Coronary artery (tissue), 2 donors: ENCODE data around the gene ZMYM3.
"Not testable (repeated sequence)": the region's sequence is repeated elsewhere in the genome, so short reads cannot be mapped to it uniquely, and the experiment has no call there.

ENCODE experiments used
- DNase-seq: peaks from one replicate; pipeline ENCODE4 v3.0.0-alpha.2; 2017; ENCODE audit warnings: low spot score
- H3K27ac ChIP-seq, 2 donors: fragments of 200-600 bp; sonication (generic); one replicate each; pipeline ENCODE4 v1.5.1; 2016 to 2019
- H3K4me3 ChIP-seq: fragments of 200-600 bp; sonication (generic); 2 replicates; pipeline ENCODE4 v1.5.1; 2016; ENCODE audit warnings: mild to moderate bottlenecking, moderate library complexity
- TF ChIP-seq, protein P1 (sequence below): fragments of 200-600 bp; sonication (generic); IDR thresholded peaks from one replicate; pipeline ENCODE4 v1.5.1; 2019; ENCODE audit warnings: antibody characterized with exemption

Gene ZMYM3

GRCh38 chrX:71292669-71293365 lies 38.9 kb upstream of the ZMYM3 start:
- Histone ChIP-seq H3K4me3 (no peak overlapping the region), H3K27ac (no peak overlapping the region)
- DNase-seq, result no peak
- TF ChIP-seq, protein P1, sequence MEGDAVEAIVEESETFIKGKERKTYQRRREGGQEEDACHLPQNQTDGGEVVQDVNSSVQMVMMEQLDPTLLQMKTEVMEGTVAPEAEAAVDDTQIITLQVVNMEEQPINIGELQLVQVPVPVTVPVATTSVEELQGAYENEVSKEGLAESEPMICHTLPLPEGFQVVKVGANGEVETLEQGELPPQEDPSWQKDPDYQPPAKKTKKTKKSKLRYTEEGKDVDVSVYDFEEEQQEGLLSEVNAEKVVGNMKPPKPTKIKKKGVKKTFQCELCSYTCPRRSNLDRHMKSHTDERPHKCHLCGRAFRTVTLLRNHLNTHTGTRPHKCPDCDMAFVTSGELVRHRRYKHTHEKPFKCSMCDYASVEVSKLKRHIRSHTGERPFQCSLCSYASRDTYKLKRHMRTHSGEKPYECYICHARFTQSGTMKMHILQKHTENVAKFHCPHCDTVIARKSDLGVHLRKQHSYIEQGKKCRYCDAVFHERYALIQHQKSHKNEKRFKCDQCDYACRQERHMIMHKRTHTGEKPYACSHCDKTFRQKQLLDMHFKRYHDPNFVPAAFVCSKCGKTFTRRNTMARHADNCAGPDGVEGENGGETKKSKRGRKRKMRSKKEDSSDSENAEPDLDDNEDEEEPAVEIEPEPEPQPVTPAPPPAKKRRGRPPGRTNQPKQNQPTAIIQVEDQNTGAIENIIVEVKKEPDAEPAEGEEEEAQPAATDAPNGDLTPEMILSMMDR, result no peak

DNA sequence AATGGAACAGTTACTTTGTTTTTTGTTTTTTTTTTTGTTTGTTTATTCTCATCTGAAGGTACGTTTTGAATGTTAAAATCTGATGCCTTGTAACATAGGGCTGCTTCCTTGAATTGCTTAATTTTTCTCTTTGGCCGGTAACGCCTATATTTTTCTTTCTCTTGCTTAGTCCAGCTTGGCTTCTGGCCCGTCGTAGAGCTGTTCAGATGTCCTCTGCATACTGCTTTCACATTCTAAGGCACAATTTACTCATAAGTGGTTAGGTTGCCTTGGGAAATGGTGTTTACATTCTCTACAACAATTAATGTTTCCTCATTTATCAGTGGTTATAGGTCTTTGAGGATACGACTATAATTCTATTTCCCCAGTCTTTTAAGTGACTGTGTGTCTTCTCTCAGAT lies 37.4 kb upstream of the ZMYM3 start:
- no peak for DNase-seq
- TF ChIP-seq, protein P1, result no peak
- no peak overlapping the region for H3K27ac ChIP-seq
- H3K4me3 ChIP-seq, result no peak overlapping the region

- Histone ChIP-seq H3K27ac (no peak overlapping the region), H3K4me3 (no peak overlapping the region)
- TF ChIP-seq, protein P1, result no peak
- no peak for DNase-seq
Measured at GRCh38 chrX:71285929-71286328, 32.0 kb upstream of the ZMYM3 start.

DNA sequence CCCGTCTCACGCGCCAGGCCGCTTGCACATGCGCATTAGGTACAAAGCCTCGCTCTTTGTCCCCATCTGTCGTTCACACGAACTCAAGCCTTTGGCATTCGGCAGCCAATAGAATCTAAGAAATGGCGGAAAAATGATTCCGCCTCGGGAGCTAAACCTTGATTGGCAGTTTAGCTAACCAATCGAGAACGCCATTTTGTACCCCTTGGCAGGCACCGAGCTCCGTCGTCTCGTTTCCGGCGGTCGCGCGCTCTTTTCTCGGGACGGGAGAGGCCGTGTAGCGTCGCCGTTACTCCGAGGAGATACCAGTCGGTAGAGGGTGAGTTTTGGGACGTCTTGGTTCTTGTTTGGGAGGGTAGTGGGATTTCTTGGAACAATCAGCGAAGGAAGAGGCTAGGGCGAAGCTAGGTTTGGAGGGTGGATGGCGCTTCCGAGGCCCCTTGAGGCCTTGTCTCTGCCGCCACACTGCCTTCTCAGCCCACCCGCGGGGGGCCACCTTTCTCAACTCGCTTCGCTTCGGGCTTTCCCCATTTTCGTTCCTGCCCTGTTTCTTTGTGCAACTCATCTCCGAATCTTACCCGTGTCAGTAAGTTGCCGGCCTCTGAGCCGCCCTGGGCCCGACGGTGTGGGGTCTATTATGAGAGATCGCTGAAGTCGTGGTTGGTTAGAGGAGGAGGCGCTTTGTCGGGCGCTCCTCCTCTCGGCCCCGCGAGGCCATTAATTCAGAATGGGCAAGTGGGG lies 29.6 kb upstream of the ZMYM3 start, which contains the start of gene NONO:
NONO (plus strand) TSS at position 233 of the 741 bp plus-strand sequence. CDS start 7,003 bp downstream, outside the sequence.
- TF ChIP-seq, protein P1, result no peak
- Histone ChIP-seq H3K4me3 (peak within 1 kb of the TSS; percentile 68), H3K27ac (peak within 1 kb of the TSS; percentile 65 to 92)
- peak; percentile 86 for DNase-seq

DNA sequence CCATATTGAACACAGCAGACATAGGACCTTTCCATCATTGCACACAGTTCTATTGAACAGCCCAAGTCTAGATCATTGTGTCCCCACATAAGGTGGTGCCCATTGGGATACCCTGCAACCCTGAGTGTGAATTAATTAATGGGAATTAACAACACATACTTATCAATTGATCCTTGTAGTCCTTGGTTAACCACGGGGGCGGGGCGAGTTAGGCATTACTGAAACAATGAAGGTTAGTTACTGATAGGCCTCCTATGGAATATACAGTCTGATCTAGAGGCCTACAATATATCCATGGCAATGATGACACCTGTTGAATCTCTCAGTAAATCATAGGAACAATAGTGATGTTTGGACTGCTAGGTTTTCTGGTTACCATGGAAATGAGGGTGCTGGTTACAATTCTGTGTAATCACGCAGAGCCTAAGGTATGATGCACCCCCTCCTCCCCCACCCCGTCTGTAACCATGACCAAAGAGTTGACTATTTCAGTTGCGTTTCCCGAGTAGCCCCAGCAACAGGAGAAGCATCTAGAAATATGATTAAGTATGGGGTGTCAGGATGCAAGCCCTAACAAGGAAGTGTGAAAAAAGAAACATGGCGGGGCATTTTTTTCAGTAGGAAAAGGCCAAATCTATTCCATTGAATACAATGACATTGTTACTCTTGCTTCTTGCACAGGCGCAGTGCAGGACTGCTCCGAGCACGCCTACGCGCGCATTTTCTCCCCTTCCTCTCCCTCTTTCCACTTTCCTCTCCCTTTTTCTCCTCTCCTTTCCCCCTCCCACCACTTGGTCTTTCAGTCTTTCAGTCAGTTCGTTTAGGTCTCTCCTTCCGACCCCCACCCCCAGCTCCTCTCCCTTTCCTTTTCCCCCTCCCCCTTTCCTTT lies 28.8 kb upstream of the ZMYM3 start:
- TF ChIP-seq, protein P1, result no peak
- H3K27ac ChIP-seq, result peak overlapping the region; percentile 65 to 92
- H3K4me3 ChIP-seq, result peak overlapping the region; percentile 68
- no peak for DNase-seq

- DNase-seq, H3K4me3 ChIP-seq, H3K27ac ChIP-seq: not testable (repeated sequence)
Measured at GRCh38 chrX:71281300-71281699, 27.4 kb upstream of the ZMYM3 start.

GRCh38 chrX:71272313-71272712 lies 18.4 kb upstream of the ZMYM3 start:
- H3K27ac ChIP-seq, H3K4me3 ChIP-seq: not testable (repeated sequence)

More at GRCh38 chrX:71272313-71272712, 18.4 kb upstream of the ZMYM3 start:
- DNase-seq, result not testable (repeated sequence)
